SK-N-MC (cell line): Measurements from ENCODE around the gene ANKRD11.

Experiments
- EZH2 ChIP-seq: fragments of 200-600 bp; sonication (generic); IDR thresholded peaks from one replicate; pipeline ENCODE4 v1.6.1; 2017; ENCODE audit warnings: antibody characterized with exemption
- POLR2AphosphoS5 ChIP-seq: IDR thresholded peaks from 2 replicates; pipeline ENCODE4 v1.6.1; 2012; ENCODE audit warnings: mild to moderate bottlenecking, low read depth, low read length, borderline replicate concordance

DNA sequence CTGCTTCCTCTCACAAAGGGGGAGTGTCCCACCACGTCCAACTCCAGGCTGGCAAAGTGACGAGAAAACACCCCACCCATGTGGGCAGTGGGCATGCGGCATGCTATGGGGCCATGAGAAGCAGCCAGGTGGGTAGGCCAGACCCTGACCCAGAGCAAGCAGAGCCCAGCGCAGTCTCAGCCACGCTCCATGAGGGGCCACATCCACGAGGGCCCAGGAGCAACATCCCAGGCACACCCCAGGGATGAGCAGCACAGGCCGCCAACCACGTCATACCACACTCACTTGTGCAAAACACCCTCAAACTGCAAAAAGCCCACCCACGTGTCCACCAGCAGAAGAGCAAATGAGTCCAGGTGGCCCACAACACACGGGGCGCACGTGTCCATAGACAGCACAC is 155.9 kb downstream of the ANKRD11 start:
- TF ChIP-seq EZH2 (no peak), POLR2AphosphoS5 (no peak)
